Pancreas (tissue), 10 donors: ENCODE measurements around the gene DECR2. TPM values are rescaled to one million over a fixed set of nuclear protein-coding genes. Genes with fewer than 3 reads are reported as not detected.

Experiments
- ATAC-seq, 4 donors: fragments of 200-7000 bp; cut with Tn5 transposase; one replicate each; pipeline versions ENCODE4 v1.8.0 to v1.9.1; 2020; ENCODE audit warnings: mild to moderate bottlenecking in 4 of 4, moderate library complexity in 4 of 4
- DNase-seq, 6 donors: peaks; one replicate each; pipeline ENCODE4 v3.0.0-alpha.2; 2020
- FAIRE-seq: peaks from 2 replicates; lab custom pipeline; 2012; peaks lifted over from hg19 to GRCh38; lab: Jason Lieb, UNC
- H3K27ac ChIP-seq, 4 donors: fragments of 200-600 bp; sonication (generic); 1 replicate in 3 of 4; 2 replicates in 1 of 4; pipeline versions ENCODE4 v1.5.0 to v1.8.0; 2020
- H3K27me3 ChIP-seq, 4 donors: fragments of 200-600 bp; one replicate each; pipeline ENCODE4 v1.8.0; 2021
- H3K36me3 ChIP-seq, 3 donors: fragments of 200-600 bp; sonication (generic) in 1 of 3; one replicate each; pipeline versions ENCODE4 v1.5.0 to v1.8.0; 2020 to 2021
- H3K4me1 ChIP-seq, 3 donors: fragments of 200-600 bp; one replicate each; pipeline ENCODE4 v1.8.0; 2021
- H3K4me3 ChIP-seq, 4 donors: fragments of 200-600 bp; sonication (generic) in 2 of 4; one replicate each; pipeline versions ENCODE4 v1.5.0 to v1.8.0; 2020 to 2021
- H3K9me3 ChIP-seq, 4 donors: fragments of 200-600 bp; one replicate each; pipeline ENCODE4 v1.8.0; 2021
- WGBS, 2 donors: extraction: QIAGEN DNeasy Blood & Tissue Kit; methylation state at CpG; one replicate each; pipeline ENCODE4 v1.1.7; 2013; 5-methylcytosine and 5-hydroxymethylcytosine counted together
- intact Hi-C, 3 donors: fragments of 100-400 bp; cut with DNase I; formaldehyde crosslinking; loops; one replicate each; pipeline versions ENCODE4 v1.11.1 to v1.14.2; 2022
- polyA plus RNA-seq, 2 donors: library from polyadenylated mRNA; stranded (reverse); fragments of 200-250 nt; gene quantifications; one replicate each; pipeline ENCODE4 v1.2.3, GENCODE V29; 2013
- total RNA-seq, 6 donors: library from RNA; stranded (reverse); fragmentation: NEBNext Ultra II Directional in 4 of 6; extraction: Animal tissue kit (Norgen Biotek cat#: 25700) in 4 of 6; gene quantifications; one replicate each; pipeline versions ENCODE4 v1.2.1 to v1.2.4, GENCODE V29; 2021 to 2023
- TF ChIP-seq, protein P1 (sequence below), 4 donors: fragments of 200-600 bp; sonication (generic) in 3 of 4; IDR thresholded peaks; one replicate each; pipeline versions ENCODE4 v1.5.0 to v1.8.0; 2021; ENCODE audit warnings: antibody characterized with exemption in 4 of 4
- donor health status: healthy with polysubstance abuse.
- donor health status: DM: no; HTN: no; CAD: no; lungs with moderate emphysema.
- donor health status: DM: no; HTN: no; CAD: no.
- donor health status: control.
- donor health status: control.
- donor health status: Bipolar disorder and iron deficiency.
- donor health status: DM: yes; HTN: yes; CAD: no.
- donor health status: DM: no; HTN: no; CAD: no.
- donor health status: DM: no; HTN: no; CAD: no.
- donor health status: DM: yes; HTN: yes; CAD: no.

The DECR2 gene
- total and polyA plus RNA-seq, 8 donors: 9.2 to 68.0 (median 18.5) TPM

DNA sequence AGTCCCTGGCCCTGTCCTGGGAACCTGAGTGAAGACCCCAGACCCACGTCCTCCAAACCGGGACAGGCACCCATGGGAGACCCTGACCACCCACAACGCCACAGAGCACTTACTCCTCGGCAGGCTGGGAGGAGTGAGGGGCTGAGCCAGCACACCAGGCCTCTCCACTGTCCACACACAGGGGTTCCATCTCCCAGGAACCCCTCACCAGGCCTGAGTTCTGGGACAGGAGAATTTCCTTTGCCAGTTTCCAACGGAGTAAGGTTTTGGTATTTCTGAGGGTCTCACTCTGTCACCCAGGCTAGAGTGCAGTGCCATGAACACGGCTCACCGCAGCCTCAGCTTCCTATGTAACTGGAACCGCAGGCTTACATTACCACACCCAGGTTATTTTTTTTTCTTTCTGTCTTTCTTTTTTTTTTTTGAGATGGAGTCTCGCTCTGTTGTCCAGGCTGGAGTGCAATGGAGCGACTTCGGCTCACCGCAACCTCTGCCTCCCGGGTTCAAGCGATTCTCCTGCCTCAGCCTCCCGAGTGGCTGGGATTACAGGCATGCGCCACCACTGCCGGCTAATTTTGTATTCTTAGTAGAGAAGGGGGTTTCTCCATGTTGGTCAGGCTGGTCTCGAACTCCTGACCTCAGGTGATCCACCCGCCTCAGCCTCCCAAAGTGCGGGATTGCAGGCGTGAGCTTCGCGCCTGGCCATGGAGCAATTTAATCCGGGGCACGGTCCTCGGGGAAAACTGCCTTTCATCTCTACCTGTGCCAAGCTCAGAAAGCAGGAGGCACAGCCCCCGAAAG, 21.5 kb upstream of the DECR2 start:
- peaks cover 9 to 21% (median 17%) of the 10 kb centered on the region in 3 donors for H3K4me1 ChIP-seq
- H3K9me3 ChIP-seq: no peaks in the 10 kb centered on the region
- TF ChIP-seq, protein P1, sequence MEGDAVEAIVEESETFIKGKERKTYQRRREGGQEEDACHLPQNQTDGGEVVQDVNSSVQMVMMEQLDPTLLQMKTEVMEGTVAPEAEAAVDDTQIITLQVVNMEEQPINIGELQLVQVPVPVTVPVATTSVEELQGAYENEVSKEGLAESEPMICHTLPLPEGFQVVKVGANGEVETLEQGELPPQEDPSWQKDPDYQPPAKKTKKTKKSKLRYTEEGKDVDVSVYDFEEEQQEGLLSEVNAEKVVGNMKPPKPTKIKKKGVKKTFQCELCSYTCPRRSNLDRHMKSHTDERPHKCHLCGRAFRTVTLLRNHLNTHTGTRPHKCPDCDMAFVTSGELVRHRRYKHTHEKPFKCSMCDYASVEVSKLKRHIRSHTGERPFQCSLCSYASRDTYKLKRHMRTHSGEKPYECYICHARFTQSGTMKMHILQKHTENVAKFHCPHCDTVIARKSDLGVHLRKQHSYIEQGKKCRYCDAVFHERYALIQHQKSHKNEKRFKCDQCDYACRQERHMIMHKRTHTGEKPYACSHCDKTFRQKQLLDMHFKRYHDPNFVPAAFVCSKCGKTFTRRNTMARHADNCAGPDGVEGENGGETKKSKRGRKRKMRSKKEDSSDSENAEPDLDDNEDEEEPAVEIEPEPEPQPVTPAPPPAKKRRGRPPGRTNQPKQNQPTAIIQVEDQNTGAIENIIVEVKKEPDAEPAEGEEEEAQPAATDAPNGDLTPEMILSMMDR (IDR thresholded peaks at IDR 0.05): no peak
- ATAC-seq (no peak), FAIRE-seq (no peak), DNase-seq (peak in 3 of 6 donors; percentile 26 to 56 (median 31))
- peaks cover 0 to 19% (median 0%) of the 10 kb centered on the region in 3 donors for H3K36me3 ChIP-seq
- no peaks in the 10 kb centered on the region for H3K27me3 ChIP-seq
- 28 to 35% methylated on average over 27 of the region's 27 CpGs for WGBS, 2 donors
- intact Hi-C loops: loop anchor here in 1 of 3 donors (10.0 kb wide), 1 partner anchor 275 kb away; no protein-coding TSS in a partner anchor
- peak overlapping the region; percentile 83 to 93 (median 83) for H3K27ac ChIP-seq
- peak overlapping the region; percentile 73 to 95 (median 82) for H3K4me3 ChIP-seq

- WGBS, 2 donors: 1 to 2% methylated on average over 11 to 12 of the region's 12 CpGs
- H3K9me3 ChIP-seq: no peaks in the 10 kb centered on the region
- H3K4me1 ChIP-seq: peaks cover 9 to 21% (median 17%) of the 10 kb centered on the region in 3 donors
- H3K27me3 ChIP-seq: no peaks in the 10 kb centered on the region
- ATAC-seq: peak; percentile 4 to 8 (median 4)
- H3K27ac ChIP-seq: peak overlapping the region; percentile 81 to 93 (median 83)
- FAIRE-seq: no peak
- TF ChIP-seq, protein P1 (IDR thresholded peaks at IDR 0.05): no peak
- peak overlapping the region; percentile 73 to 95 (median 82) for H3K4me3 ChIP-seq
- H3K36me3 ChIP-seq: peaks cover 0 to 17% (median 0%) of the 10 kb centered on the region in 3 donors
- DNase-seq: peak in 4 of 6 donors; percentile 38 to 85 (median 64)
- intact Hi-C loops: loop anchor here in 1 of 3 donors (10.0 kb wide), 1 partner anchor 274 kb away; no protein-coding TSS in a partner anchor
Observed at GRCh38 chr16:380762-381011, 21.0 kb upstream of the DECR2 start.

- H3K9me3 ChIP-seq: no peaks in the 10 kb centered on the region
- WGBS, 2 donors: 1% methylated on average over 45 to 73 of the region's 73 CpGs
- H3K36me3 ChIP-seq: peaks cover 0 to 12% (median 0%) of the 10 kb centered on the region in 3 donors
- DNase-seq: peak in 5 of 6 donors; percentile 57 to 90 (median 74)
- peak overlapping the region; percentile 81 to 93 (median 83) for H3K27ac ChIP-seq
- intact Hi-C loops: loop anchor here in 1 of 3 donors (10.0 kb wide), 1 partner anchor 274 kb away; no protein-coding TSS in a partner anchor
- peak; percentile 2 to 11 (median 10) for ATAC-seq
- no peak for FAIRE-seq
- H3K4me1 ChIP-seq: peaks cover 9 to 21% (median 17%) of the 10 kb centered on the region in 3 donors
- TF ChIP-seq, protein P1 (IDR thresholded peaks at IDR 0.05): no peak
- H3K27me3 ChIP-seq: no peaks in the 10 kb centered on the region
- H3K4me3 ChIP-seq: peak overlapping the region; percentile 73 to 95 (median 82)
Observed at GRCh38 chr16:381012-381788, 20.5 kb upstream of the DECR2 start.

GRCh38 chr16:381789-382717, 19.6 kb upstream of the DECR2 start, which contains the start of gene PGAP6:
Gene PGAP6 (minus strand): TSS chr16:381978. CDS start chr16:381821, 157 bp downstream.
- Histone ChIP-seq H3K27ac (peak within 1 kb of the TSS; percentile 84 to 95 (median 91)), H3K4me3 (peak within 1 kb of the TSS; percentile 88 to 95 (median 90)), H3K36me3 (peaks cover 0 to 4% (median 0%) of the 10 kb centered on the region in 3 donors), H3K9me3 (no peaks in the 10 kb centered on the region), H3K27me3 (no peaks in the 10 kb centered on the region), H3K4me1 (peaks cover 9 to 21% (median 17%) of the 10 kb centered on the region in 3 donors)
- ATAC-seq: peak; percentile 19 to 52 (median 24)
- TF ChIP-seq, protein P1 (IDR thresholded peaks at IDR 0.05): no peak
- 1% methylated on average over 38 to 120 of the region's 123 CpGs for WGBS, 2 donors
- peak in 5 of 6 donors; percentile 65 to 87 (median 82) for DNase-seq
- FAIRE-seq: no peak
- intact Hi-C loops: loop anchor here in 1 of 3 donors (10.0 kb wide), 1 partner anchor 273 kb away; no protein-coding TSS in a partner anchor
